ENCODE results near the gene SLC37A1. TPM values are rescaled to one million over a fixed set of nuclear protein-coding genes. Genes with fewer than 3 reads are reported as not detected.

SLC37A1 gene
- total RNA-seq, 1 experiment from 2014 or later, result 47.1 TPM

DNA sequence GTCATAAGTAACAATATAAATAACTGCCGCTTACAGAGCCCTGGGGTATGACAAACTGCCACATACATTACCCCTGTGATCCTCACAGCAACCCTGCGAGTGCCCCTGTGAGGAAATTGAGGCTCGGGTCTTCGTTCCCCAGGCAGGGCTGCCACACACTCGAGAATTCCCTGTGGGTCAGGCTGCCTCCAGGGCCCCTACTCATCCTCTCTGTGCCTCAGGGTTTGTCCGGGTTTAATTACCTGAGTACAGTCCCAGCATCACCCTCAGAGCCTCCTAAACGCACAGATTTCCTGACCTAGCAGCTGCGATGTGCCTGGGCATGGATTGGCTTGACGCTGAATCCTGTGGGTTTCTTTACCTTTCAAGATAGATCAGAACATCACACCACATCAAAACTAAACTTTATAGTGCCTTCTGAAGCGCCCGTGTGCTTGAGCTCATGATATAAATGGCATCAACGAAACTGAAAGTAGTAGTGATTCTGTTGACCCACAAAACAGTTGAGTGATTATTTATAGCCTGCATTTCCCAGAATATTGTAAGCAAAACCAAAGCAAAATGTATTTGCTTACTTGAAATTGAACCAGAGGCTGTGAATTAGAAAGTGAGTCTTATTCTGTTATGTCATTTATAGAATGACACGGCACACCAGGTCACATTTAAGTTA lies 14.0 kb downstream of the SLC37A1 start:
- no peaks in the 10 kb centered on the region for H3K9me2 ChIP-seq (replicated peaks; ENCODE audit: insufficient read depth, low read length)
- H2AFZ ChIP-seq (ENCODE audit: low read length), result no peak overlapping the region
- H3K9me3 ChIP-seq (ENCODE audit: low read length), result no peaks in the 10 kb centered on the region
- peak overlapping the region; percentile 60 for H3K9ac ChIP-seq (ENCODE audit: low read length)
- peaks cover 48% of the 10 kb centered on the region for H3K79me2 ChIP-seq (ENCODE audit: low read length)
- H4K20me1 ChIP-seq (ENCODE audit: insufficient read depth, low read depth, low read length), result no peaks in the 10 kb centered on the region; the same call in 1 of the 2 replicates
- H3K4me1 ChIP-seq (ENCODE audit: low read length), result peaks cover 100% of the 10 kb centered on the region
- no peaks in the 10 kb centered on the region for H3K27me3 ChIP-seq (ENCODE audit: low read length)
- DNase-seq, result no peak
- peak overlapping the region; percentile 96 for H3K27ac ChIP-seq (ENCODE audit: low read length)
- H3K4me2 ChIP-seq (ENCODE audit: low read depth, low read length, poor library complexity, severe bottlenecking), result peak overlapping the region; percentile 74
- peak overlapping the region; percentile 39 for H3K4me3 ChIP-seq (ENCODE audit: low read length)
- peaks cover 28% of the 10 kb centered on the region for H3K36me3 ChIP-seq (ENCODE audit: insufficient read depth, low read length)

DNA sequence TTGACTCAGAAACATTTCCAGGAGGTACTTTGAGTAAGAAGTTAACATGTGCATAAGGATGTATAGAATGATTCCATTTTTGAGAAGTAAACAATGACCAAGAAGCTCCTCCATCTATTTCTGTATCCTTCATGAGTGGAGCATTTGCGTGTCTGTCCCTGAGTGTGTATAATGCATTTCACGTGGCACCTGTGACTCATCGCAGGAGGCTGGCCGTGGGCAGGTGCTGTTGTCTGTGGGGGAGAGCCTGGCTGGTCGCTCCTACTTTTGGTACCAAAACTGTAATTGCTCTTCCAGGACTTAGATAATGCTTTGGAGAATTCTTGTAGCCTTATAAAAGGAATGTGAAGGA lies 16.5 kb downstream of the SLC37A1 start:
- H3K9ac ChIP-seq (ENCODE audit: low read length), result peak overlapping the region; percentile 79
- H3K79me2 ChIP-seq (ENCODE audit: low read length), result peaks cover 54% of the 10 kb centered on the region
- peaks cover 27% of the 10 kb centered on the region for H3K36me3 ChIP-seq (ENCODE audit: insufficient read depth, low read length)
- no peaks in the 10 kb centered on the region for H3K9me2 ChIP-seq (replicated peaks; ENCODE audit: insufficient read depth, low read length)
- H3K4me2 ChIP-seq (ENCODE audit: low read depth, low read length, poor library complexity, severe bottlenecking), result peak overlapping the region; percentile 74
- no peaks in the 10 kb centered on the region; the same call in 1 of the 2 replicates for H4K20me1 ChIP-seq (ENCODE audit: insufficient read depth, low read depth, low read length)
- H3K27ac ChIP-seq (ENCODE audit: low read length), result peak overlapping the region; percentile 96
- no peak overlapping the region for H2AFZ ChIP-seq (ENCODE audit: low read length)
- H3K27me3 ChIP-seq (ENCODE audit: low read length), result no peaks in the 10 kb centered on the region
- H3K4me3 ChIP-seq (ENCODE audit: low read length), result peak overlapping the region; percentile 70; the same call in 1 of the 2 replicates
- H3K4me1 ChIP-seq (ENCODE audit: low read length), result peaks cover 98% of the 10 kb centered on the region
- H3K9me3 ChIP-seq (ENCODE audit: low read length), result no peaks in the 10 kb centered on the region
- peak; percentile 47 for DNase-seq

DNA sequence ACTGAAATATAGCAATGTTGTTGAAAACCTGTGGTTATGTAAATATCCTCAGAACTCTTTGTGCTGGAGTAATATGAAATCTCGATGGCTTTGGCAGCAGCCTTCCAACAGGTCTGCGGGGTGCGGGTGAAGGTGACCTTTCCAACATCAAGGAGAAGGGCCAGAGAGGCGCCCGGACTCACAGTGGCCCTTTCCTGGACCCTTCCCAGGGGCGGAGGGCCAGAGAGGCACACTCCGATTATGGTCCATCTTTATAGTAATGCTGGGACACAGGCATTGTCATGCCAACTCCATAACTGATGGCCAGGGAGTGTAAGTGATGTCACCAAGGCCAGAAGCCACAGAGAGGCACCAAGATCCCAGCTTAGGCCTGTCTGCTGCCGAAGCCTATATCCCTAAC lies 18.1 kb downstream of the SLC37A1 start:
- Histone ChIP-seq H3K9ac (ENCODE audit: low read length) (peak overlapping the region; percentile 79), H3K27ac (ENCODE audit: low read length) (peak overlapping the region; percentile 96), H3K9me3 (ENCODE audit: low read length) (no peaks in the 10 kb centered on the region), H3K4me3 (ENCODE audit: low read length) (peak overlapping the region; percentile 70), H3K4me2 (ENCODE audit: low read depth, low read length, poor library complexity, severe bottlenecking) (peak overlapping the region; percentile 74), H3K27me3 (ENCODE audit: low read length) (no peaks in the 10 kb centered on the region), H2AFZ (ENCODE audit: low read length) (no peak overlapping the region), H3K9me2 (replicated peaks; ENCODE audit: insufficient read depth, low read length) (no peaks in the 10 kb centered on the region), H3K4me1 (ENCODE audit: low read length) (peaks cover 98% of the 10 kb centered on the region), H3K36me3 (ENCODE audit: insufficient read depth, low read length) (peaks cover 18% of the 10 kb centered on the region), H3K79me2 (ENCODE audit: low read length) (peaks cover 54% of the 10 kb centered on the region), H4K20me1 (ENCODE audit: insufficient read depth, low read depth, low read length) (no peaks in the 10 kb centered on the region; the same call in 1 of the 2 replicates)
- no peak for DNase-seq

GRCh38 chr21:42532466-42533181 lies 19.0 kb downstream of the SLC37A1 start:
- peaks cover 54% of the 10 kb centered on the region for H3K79me2 ChIP-seq (ENCODE audit: low read length)
- peaks cover 98% of the 10 kb centered on the region for H3K4me1 ChIP-seq (ENCODE audit: low read length)
- peaks cover 16% of the 10 kb centered on the region for H3K36me3 ChIP-seq (ENCODE audit: insufficient read depth, low read length)
- H4K20me1 ChIP-seq (ENCODE audit: insufficient read depth, low read depth, low read length), result no peaks in the 10 kb centered on the region; the same call in 1 of the 2 replicates
- peak overlapping the region; percentile 74 for H3K4me2 ChIP-seq (ENCODE audit: low read depth, low read length, poor library complexity, severe bottlenecking)
- peak; percentile 92 for DNase-seq
- no peaks in the 10 kb centered on the region for H3K27me3 ChIP-seq (ENCODE audit: low read length)
- H3K9ac ChIP-seq (ENCODE audit: low read length), result peak overlapping the region; percentile 79
- no peaks in the 10 kb centered on the region for H3K9me2 ChIP-seq (replicated peaks; ENCODE audit: insufficient read depth, low read length)
- H3K27ac ChIP-seq (ENCODE audit: low read length), result peak overlapping the region; percentile 96
- H2AFZ ChIP-seq (ENCODE audit: low read length), result no peak overlapping the region
- H3K9me3 ChIP-seq (ENCODE audit: low read length), result no peaks in the 10 kb centered on the region
- H3K4me3 ChIP-seq (ENCODE audit: low read length), result peak overlapping the region; percentile 70

- Histone ChIP-seq H3K9me3 (ENCODE audit: low read length) (no peaks in the 10 kb centered on the region), H3K4me3 (ENCODE audit: low read length) (peak overlapping the region; percentile 70), H3K9me2 (replicated peaks; ENCODE audit: insufficient read depth, low read length) (no peaks in the 10 kb centered on the region), H3K9ac (ENCODE audit: low read length) (peak overlapping the region; percentile 79), H3K4me1 (ENCODE audit: low read length) (peaks cover 98% of the 10 kb centered on the region), H3K27ac (ENCODE audit: low read length) (peak overlapping the region; percentile 96), H2AFZ (ENCODE audit: low read length) (no peak overlapping the region), H3K4me2 (ENCODE audit: low read depth, low read length, poor library complexity, severe bottlenecking) (peak overlapping the region; percentile 74), H3K36me3 (ENCODE audit: insufficient read depth, low read length) (peaks cover 11% of the 10 kb centered on the region), H4K20me1 (ENCODE audit: insufficient read depth, low read depth, low read length) (no peaks in the 10 kb centered on the region; the same call in 1 of the 2 replicates), H3K27me3 (ENCODE audit: low read length) (no peaks in the 10 kb centered on the region), H3K79me2 (ENCODE audit: low read length) (peaks cover 51% of the 10 kb centered on the region)
- peak; percentile 59 for DNase-seq
Observed at GRCh38 chr21:42533306-42533962, 19.8 kb downstream of the SLC37A1 start.

DNA sequence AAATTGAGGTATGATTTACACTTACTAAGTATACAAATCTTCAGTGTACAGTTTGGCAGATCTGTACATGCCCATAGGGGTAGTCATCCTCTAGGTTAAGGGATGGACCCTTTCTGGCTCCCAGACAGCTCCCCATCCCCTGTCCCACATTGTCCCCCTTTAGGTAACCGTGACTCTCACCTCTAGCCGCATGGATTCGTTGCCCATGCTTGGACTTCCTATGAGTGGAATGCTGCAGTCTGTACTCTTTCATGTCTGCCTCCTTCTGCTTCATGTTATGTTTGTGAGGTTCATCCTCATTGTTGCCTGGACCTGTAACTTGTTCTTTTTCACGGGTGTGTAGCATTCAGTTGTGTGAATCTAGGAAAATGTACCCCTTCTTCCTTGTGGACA lies 20.3 kb downstream of the SLC37A1 start:
- H3K9ac ChIP-seq (ENCODE audit: low read length), result peak overlapping the region; percentile 79
- H4K20me1 ChIP-seq (ENCODE audit: insufficient read depth, low read depth, low read length), result no peaks in the 10 kb centered on the region; the same call in 1 of the 2 replicates
- no peak for DNase-seq
- H3K9me3 ChIP-seq (ENCODE audit: low read length), result no peaks in the 10 kb centered on the region
- H2AFZ ChIP-seq (ENCODE audit: low read length), result no peak overlapping the region
- peaks cover 93% of the 10 kb centered on the region for H3K4me1 ChIP-seq (ENCODE audit: low read length)
- peaks cover 11% of the 10 kb centered on the region for H3K36me3 ChIP-seq (ENCODE audit: insufficient read depth, low read length)
- H3K9me2 ChIP-seq (replicated peaks; ENCODE audit: insufficient read depth, low read length), result no peaks in the 10 kb centered on the region
- peak overlapping the region; percentile 74 for H3K4me2 ChIP-seq (ENCODE audit: low read depth, low read length, poor library complexity, severe bottlenecking)
- peak overlapping the region; percentile 70 for H3K4me3 ChIP-seq (ENCODE audit: low read length)
- peaks cover 51% of the 10 kb centered on the region for H3K79me2 ChIP-seq (ENCODE audit: low read length)
- no peaks in the 10 kb centered on the region for H3K27me3 ChIP-seq (ENCODE audit: low read length)
- H3K27ac ChIP-seq (ENCODE audit: low read length), result peak overlapping the region; percentile 96

GRCh38 chr21:42534421-42535378 lies 21.0 kb downstream of the SLC37A1 start:
- H3K4me1 ChIP-seq (ENCODE audit: low read length), result peaks cover 85% of the 10 kb centered on the region
- H3K27ac ChIP-seq (ENCODE audit: low read length), result peak overlapping the region; percentile 96
- no peak overlapping the region for H2AFZ ChIP-seq (ENCODE audit: low read length)
- H3K4me3 ChIP-seq (ENCODE audit: low read length), result peak overlapping the region; percentile 70
- H3K79me2 ChIP-seq (ENCODE audit: low read length), result peaks cover 46% of the 10 kb centered on the region
- peak overlapping the region; percentile 79 for H3K9ac ChIP-seq (ENCODE audit: low read length)
- H4K20me1 ChIP-seq (ENCODE audit: insufficient read depth, low read depth, low read length), result no peaks in the 10 kb centered on the region; the same call in 1 of the 2 replicates
- peaks cover 5% of the 10 kb centered on the region for H3K36me3 ChIP-seq (ENCODE audit: insufficient read depth, low read length)
- no peaks in the 10 kb centered on the region for H3K27me3 ChIP-seq (ENCODE audit: low read length)
- H3K9me3 ChIP-seq (ENCODE audit: low read length), result no peaks in the 10 kb centered on the region
- peak; percentile 97 for DNase-seq
- peak overlapping the region; percentile 74 for H3K4me2 ChIP-seq (ENCODE audit: low read depth, low read length, poor library complexity, severe bottlenecking)
- no peaks in the 10 kb centered on the region for H3K9me2 ChIP-seq (replicated peaks; ENCODE audit: insufficient read depth, low read length)
